Mesenchymal stem cell (in vitro differentiated cells and primary cell): Measurements from ENCODE around the gene UBE2U.

Experiments used
- DNase-seq: peaks from one replicate; pipeline ENCODE4 v3.0.0-alpha.2; 2013
- H2AFZ ChIP-seq: one replicate; pipeline ENCODE4 v1.6.1; 2013; ENCODE audit warnings: low read depth, mild to moderate bottlenecking, control low read depth, inconsistent platforms, low read length, moderate library complexity
- H2AK5ac ChIP-seq: 2 replicates; pipeline ENCODE4 v1.6.1; 2013; ENCODE audit warnings: low read length, moderate library complexity, mild to moderate bottlenecking, inconsistent platforms; ENCODE audit not compliant: severe bottlenecking
- H2BK120ac ChIP-seq: one replicate; pipeline ENCODE4 v1.6.1; 2013; ENCODE audit warnings: low read depth, mild to moderate bottlenecking, inconsistent platforms, low read length, moderate library complexity
- H2BK12ac ChIP-seq, 2 experiments: one replicate each; pipeline ENCODE4 v1.6.1; 2013; ENCODE audit warnings: inconsistent platforms in 2 of 2, low read length in 2 of 2, mild to moderate bottlenecking in 2 of 2, moderate library complexity in 2 of 2, control low read depth in 1 of 2
- H2BK15ac ChIP-seq: one replicate; pipeline ENCODE4 v1.6.1; 2013; ENCODE audit warnings: mild to moderate bottlenecking, low read depth, inconsistent platforms; ENCODE audit not compliant: poor library complexity, severe bottlenecking
- H2BK5ac ChIP-seq: 2 replicates; pipeline ENCODE4 v1.6.1; 2013; ENCODE audit warnings: low read depth, mild to moderate bottlenecking, low read length, control low read depth, inconsistent platforms; ENCODE audit not compliant: poor library complexity, severe bottlenecking
- H3K14ac ChIP-seq, 2 experiments: one replicate each; pipeline ENCODE4 v1.6.1; 2013; ENCODE audit warnings: inconsistent platforms in 2 of 2, low read length in 2 of 2, control low read depth in 1 of 2, mild to moderate bottlenecking in 1 of 2, moderate library complexity in 1 of 2
- H3K18ac ChIP-seq, 2 experiments: one replicate each; pipeline ENCODE4 v1.6.1; 2013; ENCODE audit warnings: inconsistent platforms in 2 of 2, low read length in 2 of 2, control low read depth in 1 of 2, low read depth in 1 of 2, mild to moderate bottlenecking in 1 of 2
- H3K23ac ChIP-seq, 2 experiments: one replicate each; pipeline ENCODE4 v1.6.1; 2013; ENCODE audit warnings: inconsistent platforms in 2 of 2, low read length in 2 of 2, mild to moderate bottlenecking in 2 of 2, moderate library complexity in 2 of 2, control low read depth in 1 of 2
- H3K27ac ChIP-seq: 2 replicates; pipeline ENCODE4 v1.5.1; 2013; ENCODE audit warnings: mild to moderate bottlenecking, moderate library complexity, low read length, control low read depth, inconsistent platforms; ENCODE audit not compliant: poor library complexity, severe bottlenecking
- H3K27me3 ChIP-seq, 2 experiments: 2 replicates each; pipeline versions ENCODE4 v1.6.1 to v1.7.0; 2013; ENCODE audit warnings: low read length in 2 of 2, mild to moderate bottlenecking in 2 of 2, moderate library complexity in 2 of 2, control low read depth in 1 of 2, inconsistent platforms in 1 of 2; ENCODE audit not compliant: control insufficient read depth in 1 of 2, insufficient read depth in 1 of 2
- H3K36me3 ChIP-seq, 2 experiments: 2 replicates each; pipeline versions ENCODE4 v1.6.1 to v1.7.0; 2013; ENCODE audit warnings: low read length in 2 of 2, control low read depth in 1 of 2, inconsistent platforms in 1 of 2, low read depth in 1 of 2, mild to moderate bottlenecking in 1 of 2; ENCODE audit not compliant: insufficient read depth in 2 of 2, control insufficient read depth in 1 of 2
- H3K4ac ChIP-seq, 2 experiments: one replicate each; pipeline ENCODE4 v1.6.1; 2013; ENCODE audit warnings: inconsistent platforms in 2 of 2, low read length in 2 of 2, mild to moderate bottlenecking in 2 of 2, moderate library complexity in 2 of 2, control low read depth in 1 of 2, low read depth in 1 of 2
- H3K4me1 ChIP-seq: 2 replicates; pipeline ENCODE4 v1.6.1; 2013; ENCODE audit warnings: low read depth, low read length, control low read depth; ENCODE audit not compliant: control insufficient read depth, insufficient read depth
- H3K4me2 ChIP-seq: 2 replicates; pipeline ENCODE4 v1.6.1; 2013; ENCODE audit warnings: low read length, mild to moderate bottlenecking, inconsistent platforms; ENCODE audit not compliant: poor library complexity, severe bottlenecking
- H3K4me3 ChIP-seq, 2 experiments: 2 replicates each; pipeline versions ENCODE4 v1.5.1 to v1.7.0; 2013; ENCODE audit warnings: low read length in 2 of 2, mild to moderate bottlenecking in 2 of 2, control low read depth in 1 of 2, low read depth in 1 of 2; ENCODE audit not compliant: insufficient read depth in 1 of 2
- H3K79me1 ChIP-seq: replicated peaks from 2 replicates; pipeline ENCODE4 v1.6.1; 2013; ENCODE audit warnings: mild to moderate bottlenecking, control low read depth, low read length, inconsistent platforms; ENCODE audit not compliant: poor library complexity, severe bottlenecking
- H3K9ac ChIP-seq: 2 replicates; pipeline ENCODE4 v1.7.0; 2013; ENCODE audit warnings: mild to moderate bottlenecking, low read length, moderate library complexity
- H3K9me3 ChIP-seq: 2 replicates; pipeline ENCODE4 v1.7.0; 2013; ENCODE audit warnings: mild to moderate bottlenecking, low read length; ENCODE audit not compliant: control insufficient read depth
- H4K8ac ChIP-seq: one replicate; pipeline ENCODE4 v1.6.1; 2013; ENCODE audit warnings: inconsistent platforms, mild to moderate bottlenecking, low read length, moderate library complexity
- H4K91ac ChIP-seq: one replicate; pipeline ENCODE4 v1.6.1; 2013; ENCODE audit warnings: mild to moderate bottlenecking, low read length, inconsistent platforms
- WGBS: methylation state at CpG from one replicate; pipeline ENCODE4 v1.1.7; 2013; ENCODE audit warnings: mixed read lengths; 5-methylcytosine and 5-hydroxymethylcytosine counted together

Gene UBE2U

GRCh38 chr1:64290420-64290819 is 87.0 kb downstream of the UBE2U start:
- Histone ChIP-seq H3K18ac (no peak overlapping the region), H3K4me2 (no peak overlapping the region), H3K9me3 (no peaks in the 10 kb centered on the region), H3K27ac (no peak overlapping the region), H2BK12ac (no peak overlapping the region), H3K36me3 (no peaks in the 10 kb centered on the region), H3K79me1 (no peaks in the 10 kb centered on the region), H4K8ac (no peak overlapping the region), H3K4me3 (no peak overlapping the region), H3K23ac (no peak overlapping the region), H3K27me3 (peaks cover 0 to 4% of the 10 kb centered on the region in 2 experiments), H3K9ac (no peak overlapping the region), H3K4me1 (no peaks in the 10 kb centered on the region), H4K91ac (no peak overlapping the region), H2BK120ac (no peak overlapping the region), H2BK15ac (no peak overlapping the region), H3K14ac (no peak overlapping the region), H2AFZ (no peak overlapping the region), H3K4ac (no peak overlapping the region), H2BK5ac (no peak overlapping the region), H2AK5ac (no peak overlapping the region)
- no CpG with 5 or more reads among the region's 1 CpG for WGBS
- no peak for DNase-seq

DNA sequence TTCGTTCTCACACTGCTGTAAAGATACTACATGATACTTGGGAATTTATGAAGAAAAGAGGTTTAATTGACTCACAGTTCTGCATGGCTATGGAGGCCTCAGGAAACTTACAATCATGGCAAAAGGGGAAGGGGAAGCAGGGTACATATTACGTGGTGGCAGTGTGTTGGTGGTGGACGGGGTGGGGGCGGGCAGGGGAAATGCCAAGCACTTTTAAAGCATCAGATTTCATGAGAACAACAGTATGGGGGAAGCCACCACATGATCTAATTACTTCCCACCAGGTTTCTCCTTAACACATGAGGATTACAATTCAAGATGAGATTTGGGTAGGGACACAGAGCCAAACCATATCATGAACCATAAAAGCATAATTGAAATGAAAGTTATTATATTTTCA is 88.5 kb downstream of the UBE2U start:
- no peak overlapping the region for H2BK15ac ChIP-seq
- H3K23ac ChIP-seq = no peak overlapping the region
- H2BK120ac ChIP-seq = no peak overlapping the region
- H3K18ac ChIP-seq = no peak overlapping the region
- H3K36me3 ChIP-seq = no peaks in the 10 kb centered on the region
- no peak overlapping the region for H2AK5ac ChIP-seq
- H3K4me3 ChIP-seq = no peak overlapping the region
- H2BK12ac ChIP-seq = no peak overlapping the region
- no peak overlapping the region for H2AFZ ChIP-seq
- DNase-seq = no peak
- WGBS = 74% methylated on average over 2 of the region's 4 CpGs
- H2BK5ac ChIP-seq = no peak overlapping the region
- no peak overlapping the region for H3K27ac ChIP-seq
- no peaks in the 10 kb centered on the region for H3K79me1 ChIP-seq
- no peaks in the 10 kb centered on the region for H3K9me3 ChIP-seq
- H4K91ac ChIP-seq = no peak overlapping the region
- no peak overlapping the region for H3K4ac ChIP-seq
- H3K4me2 ChIP-seq = no peak overlapping the region
- H3K4me1 ChIP-seq = no peaks in the 10 kb centered on the region
- no peak overlapping the region for H3K14ac ChIP-seq
- H3K9ac ChIP-seq = no peak overlapping the region
- peaks cover 0 to 2% of the 10 kb centered on the region in 2 experiments for H3K27me3 ChIP-seq
- no peak overlapping the region for H4K8ac ChIP-seq

- no peak for DNase-seq
- Histone ChIP-seq H2BK5ac (no peak overlapping the region), H3K4me3 (no peak overlapping the region), H3K27ac (no peak overlapping the region), H2BK15ac (no peak overlapping the region), H4K91ac (no peak overlapping the region), H3K9ac (no peak overlapping the region), H3K18ac (no peak overlapping the region), H2BK120ac (no peak overlapping the region), H3K4me1 (no peaks in the 10 kb centered on the region), H3K36me3 (no peaks in the 10 kb centered on the region), H3K23ac (no peak overlapping the region), H3K9me3 (no peaks in the 10 kb centered on the region), H2BK12ac (no peak overlapping the region), H2AK5ac (no peak overlapping the region), H3K4ac (no peak overlapping the region), H3K79me1 (no peaks in the 10 kb centered on the region), H3K4me2 (no peak overlapping the region), H4K8ac (no peak overlapping the region), H2AFZ (no peak overlapping the region), H3K27me3 (peaks cover 0 to 4% of the 10 kb centered on the region in 2 experiments), H3K14ac (no peak overlapping the region)
- no CpG with 5 or more reads among the region's 1 CpG for WGBS
These were observed 89.0 kb downstream of the UBE2U start for GRCh38 chr1:64292399-64292798.

DNA sequence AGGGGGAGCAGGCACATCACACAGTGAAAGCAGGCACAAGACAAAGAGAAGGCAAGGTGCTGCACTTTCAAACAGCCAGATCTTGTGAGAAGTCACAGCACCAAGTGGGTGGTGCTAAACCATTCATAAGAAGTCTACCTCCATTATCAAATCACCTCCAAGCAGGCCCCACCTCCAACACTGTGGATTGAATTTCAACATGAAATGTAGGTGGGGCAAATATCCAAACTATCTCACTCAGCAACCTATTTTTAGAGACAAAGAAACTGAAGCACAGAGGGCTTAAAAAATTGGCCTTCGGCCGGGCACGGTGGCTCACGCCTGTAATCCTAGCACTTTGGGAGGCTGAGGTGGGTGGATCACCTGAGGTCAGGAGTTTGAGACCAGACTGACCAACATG is 90.4 kb downstream of the UBE2U start:
- Histone ChIP-seq H3K4me2 (no peak overlapping the region), H3K27ac (no peak overlapping the region), H3K23ac (no peak overlapping the region), H4K91ac (no peak overlapping the region), H3K4me1 (no peaks in the 10 kb centered on the region), H3K36me3 (no peaks in the 10 kb centered on the region), H3K4me3 (no peak overlapping the region), H4K8ac (no peak overlapping the region), H3K27me3 (peaks cover 0 to 4% of the 10 kb centered on the region in 2 experiments), H3K4ac (no peak overlapping the region), H3K14ac (no peak overlapping the region), H3K18ac (no peak overlapping the region), H2AK5ac (no peak overlapping the region), H2BK120ac (no peak overlapping the region), H3K9ac (no peak overlapping the region), H2BK5ac (no peak overlapping the region), H3K79me1 (no peaks in the 10 kb centered on the region), H3K9me3 (no peaks in the 10 kb centered on the region), H2BK15ac (no peak overlapping the region), H2AFZ (no peak overlapping the region), H2BK12ac (no peak overlapping the region)
- 98% methylated on average over 4 of the region's 4 CpGs for WGBS
- DNase-seq = no peak
